ENCODE measurements around the gene C5orf52.

GRCh38 chr5:157649101-157649500 is 22.2 kb upstream of the C5orf52 start:
- TF ChIP-seq, protein P1, sequence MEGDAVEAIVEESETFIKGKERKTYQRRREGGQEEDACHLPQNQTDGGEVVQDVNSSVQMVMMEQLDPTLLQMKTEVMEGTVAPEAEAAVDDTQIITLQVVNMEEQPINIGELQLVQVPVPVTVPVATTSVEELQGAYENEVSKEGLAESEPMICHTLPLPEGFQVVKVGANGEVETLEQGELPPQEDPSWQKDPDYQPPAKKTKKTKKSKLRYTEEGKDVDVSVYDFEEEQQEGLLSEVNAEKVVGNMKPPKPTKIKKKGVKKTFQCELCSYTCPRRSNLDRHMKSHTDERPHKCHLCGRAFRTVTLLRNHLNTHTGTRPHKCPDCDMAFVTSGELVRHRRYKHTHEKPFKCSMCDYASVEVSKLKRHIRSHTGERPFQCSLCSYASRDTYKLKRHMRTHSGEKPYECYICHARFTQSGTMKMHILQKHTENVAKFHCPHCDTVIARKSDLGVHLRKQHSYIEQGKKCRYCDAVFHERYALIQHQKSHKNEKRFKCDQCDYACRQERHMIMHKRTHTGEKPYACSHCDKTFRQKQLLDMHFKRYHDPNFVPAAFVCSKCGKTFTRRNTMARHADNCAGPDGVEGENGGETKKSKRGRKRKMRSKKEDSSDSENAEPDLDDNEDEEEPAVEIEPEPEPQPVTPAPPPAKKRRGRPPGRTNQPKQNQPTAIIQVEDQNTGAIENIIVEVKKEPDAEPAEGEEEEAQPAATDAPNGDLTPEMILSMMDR (IDR thresholded peaks at IDR 0.05), result no peak
- TF ChIP-seq POLR2A (IDR thresholded peaks at IDR 0.05), result no peak

All from adrenal gland (tissue), 5 donors.